Stimulated activated memory B cell treated with anti-CD40 and anti-IgM and Interleukin-4, amounts not matched to agents 10 μg/mL and 1 μg/mL and 100 μg/mL, for 72 hours (primary cell): Measurements from ENCODE around the gene PPA2.
"Not testable (repeated sequence)": the region's sequence is repeated elsewhere in the genome, so short reads cannot be mapped to it uniquely, and the experiment has no call there.

Source experiments
- ATAC-seq: fragments of 150-1000 bp; cut with Tn5 transposase; 2 replicates; pipeline ENCODE4 v1.10.0; 2021
- H3K27ac Mint-ChIP-seq: one replicate; pipeline ENCODE4 v1.8.0; 2022; ENCODE audit warnings: mild to moderate bottlenecking, mixed read lengths
- H3K27me3 Mint-ChIP-seq: one replicate; pipeline ENCODE4 v1.8.0; 2022; ENCODE audit warnings: mixed read lengths
- H3K36me3 Mint-ChIP-seq: one replicate; pipeline ENCODE4 v1.8.0; 2022; ENCODE audit warnings: mixed read lengths
- H3K4me1 Mint-ChIP-seq: one replicate; pipeline ENCODE4 v1.8.0; 2022; ENCODE audit warnings: mixed read lengths
- H3K4me3 Mint-ChIP-seq: one replicate; pipeline ENCODE4 v1.8.0; 2022; ENCODE audit warnings: mild to moderate bottlenecking, moderate library complexity, mixed read lengths
- H3K9me3 Mint-ChIP-seq: one replicate; pipeline ENCODE4 v1.8.0; 2022; ENCODE audit warnings: mixed read lengths

PPA2 gene

GRCh38 chr4:105469736-105470135, 4.1 kb downstream of the PPA2 start:
- no peak for ATAC-seq
- Mint-ChIP-seq H3K27me3 (no peaks in the 10 kb centered on the region), H3K27ac (no peak overlapping the region), H3K4me1 (peaks cover 69% of the 10 kb centered on the region), H3K4me3 (no peak overlapping the region), H3K9me3 (peaks cover under 1% of the 10 kb centered on the region), H3K36me3 (peaks cover 30% of the 10 kb centered on the region)

- H3K36me3 Mint-ChIP-seq: peaks cover 50% of the 10 kb centered on the region
- H3K4me1 Mint-ChIP-seq: peaks cover 65% of the 10 kb centered on the region
- no peak overlapping the region for H3K4me3 Mint-ChIP-seq
- no peak overlapping the region for H3K27ac Mint-ChIP-seq
- H3K9me3 Mint-ChIP-seq: peaks cover 3% of the 10 kb centered on the region
- no peak for ATAC-seq
- no peaks in the 10 kb centered on the region for H3K27me3 Mint-ChIP-seq
These were observed 7.3 kb downstream of the PPA2 start for GRCh38 chr4:105466580-105466979.

- H3K27ac Mint-ChIP-seq, ATAC-seq: not testable (repeated sequence)
These were observed 9.3 kb downstream of the PPA2 start for GRCh38 chr4:105464563-105464962.

GRCh38 chr4:105462576-105462975, 11.3 kb downstream of the PPA2 start:
- Mint-ChIP-seq H3K4me1 (peaks cover 45% of the 10 kb centered on the region), H3K4me3 (no peak overlapping the region), H3K27ac (no peak overlapping the region), H3K27me3 (no peaks in the 10 kb centered on the region), H3K36me3 (peaks cover 54% of the 10 kb centered on the region), H3K9me3 (peaks cover 3% of the 10 kb centered on the region)
- no peak for ATAC-seq

More at GRCh38 chr4:105464563-105464962, 9.3 kb downstream of the PPA2 start:
- peaks cover 61% of the 10 kb centered on the region for H3K4me1 Mint-ChIP-seq
- H3K9me3 Mint-ChIP-seq, H3K27me3 Mint-ChIP-seq, H3K4me3 Mint-ChIP-seq: not testable (repeated sequence)
- H3K36me3 Mint-ChIP-seq: peaks cover 50% of the 10 kb centered on the region

- Mint-ChIP-seq H3K4me3 (no peak overlapping the region), H3K9me3 (peaks cover 3% of the 10 kb centered on the region), H3K27ac (no peak overlapping the region), H3K27me3 (no peaks in the 10 kb centered on the region), H3K36me3 (peaks cover 46% of the 10 kb centered on the region), H3K4me1 (peaks cover 38% of the 10 kb centered on the region)
- no peak for ATAC-seq
These were observed 12.1 kb downstream of the PPA2 start for GRCh38 chr4:105461621-105462382.

GRCh38 chr4:105461221-105461620, 12.6 kb downstream of the PPA2 start:
- Mint-ChIP-seq H3K9me3 (peaks cover 3% of the 10 kb centered on the region), H3K4me1 (peaks cover 32% of the 10 kb centered on the region), H3K36me3 (peaks cover 45% of the 10 kb centered on the region), H3K27me3 (no peaks in the 10 kb centered on the region), H3K27ac (no peak overlapping the region), H3K4me3 (no peak overlapping the region)
- no peak for ATAC-seq

GRCh38 chr4:105460306-105460705, 13.6 kb downstream of the PPA2 start:
- H3K4me1 Mint-ChIP-seq: peaks cover 23% of the 10 kb centered on the region
- H3K36me3 Mint-ChIP-seq: peaks cover 45% of the 10 kb centered on the region
- H3K4me3 Mint-ChIP-seq: no peak overlapping the region
- peaks cover 3% of the 10 kb centered on the region for H3K9me3 Mint-ChIP-seq
- ATAC-seq: no peak
- H3K27me3 Mint-ChIP-seq: no peaks in the 10 kb centered on the region
- H3K27ac Mint-ChIP-seq: no peak overlapping the region

- peaks cover 26% of the 10 kb centered on the region for H3K4me1 Mint-ChIP-seq
- peaks cover 36% of the 10 kb centered on the region for H3K36me3 Mint-ChIP-seq
- not testable (repeated sequence) for H3K27me3 Mint-ChIP-seq, H3K4me3 Mint-ChIP-seq, H3K9me3 Mint-ChIP-seq, H3K27ac Mint-ChIP-seq, ATAC-seq
These were observed 15.3 kb downstream of the PPA2 start for GRCh38 chr4:105458541-105458940.

- Mint-ChIP-seq H3K27me3 (no peaks in the 10 kb centered on the region), H3K4me1 (peaks cover 25% of the 10 kb centered on the region), H3K36me3 (peaks cover 35% of the 10 kb centered on the region), H3K4me3 (no peak overlapping the region), H3K27ac (no peak overlapping the region), H3K9me3 (no peaks in the 10 kb centered on the region)
- ATAC-seq: no peak
These were observed 15.9 kb downstream of the PPA2 start for GRCh38 chr4:105458001-105458400.

GRCh38 chr4:105455998-105456397, 17.9 kb downstream of the PPA2 start:
- H3K4me1 Mint-ChIP-seq: peaks cover 12% of the 10 kb centered on the region
- H3K4me3 Mint-ChIP-seq: no peak overlapping the region

GRCh38 chr4:105455182-105455581, 18.7 kb downstream of the PPA2 start:
- no peak for ATAC-seq
- Mint-ChIP-seq H3K9me3 (no peaks in the 10 kb centered on the region), H3K27me3 (no peaks in the 10 kb centered on the region), H3K27ac (no peak overlapping the region), H3K36me3 (peaks cover 55% of the 10 kb centered on the region), H3K4me1 (peaks cover 12% of the 10 kb centered on the region), H3K4me3 (no peak overlapping the region)

More at GRCh38 chr4:105455998-105456397, 17.9 kb downstream of the PPA2 start:
- Mint-ChIP-seq H3K36me3 (peaks cover 50% of the 10 kb centered on the region), H3K27me3 (no peaks in the 10 kb centered on the region), H3K27ac (no peak overlapping the region), H3K9me3 (no peaks in the 10 kb centered on the region)
- ATAC-seq: no peak

GRCh38 chr4:105453550-105454205, 20.2 kb downstream of the PPA2 start:
- H3K36me3 Mint-ChIP-seq: peaks cover 65% of the 10 kb centered on the region
- no peaks in the 10 kb centered on the region for H3K9me3 Mint-ChIP-seq
- H3K27ac Mint-ChIP-seq: no peak overlapping the region
- H3K27me3 Mint-ChIP-seq: no peaks in the 10 kb centered on the region
- H3K4me1 Mint-ChIP-seq: peaks cover 12% of the 10 kb centered on the region
- ATAC-seq: no peak
- no peak overlapping the region for H3K4me3 Mint-ChIP-seq

- Mint-ChIP-seq H3K9me3 (no peaks in the 10 kb centered on the region), H3K36me3 (peaks cover 56% of the 10 kb centered on the region), H3K27ac (no peak overlapping the region), H3K4me3 (no peak overlapping the region), H3K27me3 (no peaks in the 10 kb centered on the region), H3K4me1 (peaks cover 12% of the 10 kb centered on the region)
- no peak for ATAC-seq
These were observed 22.5 kb downstream of the PPA2 start for GRCh38 chr4:105451346-105451745.

GRCh38 chr4:105440890-105441289, 33.0 kb downstream of the PPA2 start:
- H3K36me3 Mint-ChIP-seq: peaks cover 46% of the 10 kb centered on the region
- no peaks in the 10 kb centered on the region for H3K27me3 Mint-ChIP-seq
- H3K27ac Mint-ChIP-seq: no peak overlapping the region
- H3K9me3 Mint-ChIP-seq: peaks cover 3% of the 10 kb centered on the region
- no peak overlapping the region for H3K4me3 Mint-ChIP-seq
- peaks cover 5% of the 10 kb centered on the region for H3K4me1 Mint-ChIP-seq
- ATAC-seq: no peak

- no peak overlapping the region for H3K27ac Mint-ChIP-seq
- H3K27me3 Mint-ChIP-seq: no peaks in the 10 kb centered on the region
- no peak for ATAC-seq
- no peak overlapping the region for H3K4me3 Mint-ChIP-seq
- peaks cover 72% of the 10 kb centered on the region for H3K36me3 Mint-ChIP-seq
- peaks cover 5% of the 10 kb centered on the region for H3K4me1 Mint-ChIP-seq
- peaks cover 9% of the 10 kb centered on the region for H3K9me3 Mint-ChIP-seq
These were observed 36.2 kb downstream of the PPA2 start for GRCh38 chr4:105437637-105438036.

GRCh38 chr4:105436414-105436813, 37.4 kb downstream of the PPA2 start:
- H3K4me1 Mint-ChIP-seq: peaks cover 5% of the 10 kb centered on the region
- H3K27ac Mint-ChIP-seq: no peak overlapping the region
- H3K36me3 Mint-ChIP-seq: peaks cover 74% of the 10 kb centered on the region

More at GRCh38 chr4:105436414-105436813, 37.4 kb downstream of the PPA2 start:
- Mint-ChIP-seq H3K4me3 (no peak overlapping the region), H3K27me3 (no peaks in the 10 kb centered on the region), H3K9me3 (peaks cover 9% of the 10 kb centered on the region)
- no peak for ATAC-seq
